Measurements from ENCODE around the gene PSMG2. TPM values are rescaled to one million over a fixed set of nuclear protein-coding genes. Genes with fewer than 3 reads are reported as not detected.

PSMG2 gene
- total and polyA plus RNA-seq, 9 of the 15 experiments (the other 6 are each of a cell fraction or from before 2014, with no cell fraction given) = 59.9 to 271 (median 111) TPM

GRCh38 chr18:12766986-12767433, 64.2 kb downstream of the PSMG2 start (continued):
- TF ChIP-seq MGA (IDR thresholded peaks at IDR 0.05) (peak; percentile 76), PML (IDR thresholded peaks at IDR 0.05; ENCODE audit: low read length) (no peak), NR2C2 (CRISPR knock-in tag; IDR thresholded peaks at IDR 0.05) (no peak), NR2C2 (tag; IDR thresholded peaks at IDR 0.05) (peak; percentile 85), SP1 (CRISPR knock-in tag; IDR thresholded peaks at IDR 0.05) (no peak), TCFL5 (CRISPR knock-in tag; conservative IDR thresholded peaks at IDR 0.05) (no peak), CTBP1 (IDR thresholded peaks at IDR 0.05; ENCODE audit: borderline replicate concordance) (peak; percentile 58; the same call in 1 of the 2 replicates), ZNF395 (CRISPR knock-in tag; IDR thresholded peaks at IDR 0.05) (no peak), MXI1 (IDR thresholded peaks at IDR 0.05; ENCODE audit: low read depth, low read length) (no peak), NR2C1 (IDR thresholded peaks at IDR 0.05) (peak; percentile 72), NR2C1 (tag; IDR thresholded peaks at IDR 0.05) (peak; percentile 84), FOXJ3 (CRISPR knock-in tag; IDR thresholded peaks at IDR 0.05) (no peak), CHCHD3 (CRISPR knock-in tag; IDR thresholded peaks at IDR 0.05) (no peak), ZNF217 (CRISPR knock-in tag; IDR thresholded peaks at IDR 0.05) (no peak), BRD4 (IDR thresholded peaks at IDR 0.05) (no peak), BRD9 (IDR thresholded peaks at IDR 0.05; ENCODE audit: low read depth, partially characterized antibody) (no peak), MYNN (IDR thresholded peaks at IDR 0.05) (no peak), MYNN (CRISPR knock-in tag; IDR thresholded peaks at IDR 0.05) (no peak), CHD2 (IDR thresholded peaks at IDR 0.05; ENCODE audit: low read depth, low read length) (no peak), HDGF (IDR thresholded peaks at IDR 0.05) (peak; percentile 51; the same call in 1 of the 2 replicates)

Data from K562 (cell line).